ENCODE results near the gene CAPN14.

GRCh38 chr2:31197166-31197565 is 20.1 kb downstream of the CAPN14 start:
- no peak for TF ChIP-seq EZH2 (IDR thresholded peaks at IDR 0.05; ENCODE audit: borderline replicate concordance)
- no peak for TF ChIP-seq CTCF (IDR thresholded peaks at IDR 0.05; ENCODE audit: poor library complexity)
